ENCODE data around the gene ALK. TPM values are rescaled to one million over a fixed set of nuclear protein-coding genes. Genes with fewer than 3 reads are reported as not detected.
A peak's percentile ranks its signal among the peaks of the same experiment; 100 is the strongest.

The ALK gene
- total RNA-seq, 4 donors from 2014 or later = 0.19 TPM; not detected in 3

DNA sequence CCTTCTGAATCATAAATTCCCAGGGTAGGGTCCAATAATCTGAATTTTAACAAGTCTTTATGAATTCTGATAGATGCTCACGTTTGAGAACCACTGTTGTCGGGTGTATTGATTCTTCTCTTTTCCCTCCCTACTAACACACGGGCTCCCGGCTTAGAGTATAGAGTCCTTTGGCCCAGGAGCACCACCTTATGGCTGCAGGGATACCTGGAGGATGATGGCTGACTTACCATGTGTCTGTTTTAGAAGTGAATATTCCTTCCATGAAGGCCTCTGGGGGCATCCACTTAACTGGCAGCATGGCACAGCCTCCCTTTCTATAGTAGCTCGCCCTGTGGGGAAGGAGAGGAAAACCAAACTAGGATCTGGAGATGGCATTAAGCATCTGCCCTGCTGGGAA is 714.4 kb downstream of the ALK start:
- TF ChIP-seq, protein P1, sequence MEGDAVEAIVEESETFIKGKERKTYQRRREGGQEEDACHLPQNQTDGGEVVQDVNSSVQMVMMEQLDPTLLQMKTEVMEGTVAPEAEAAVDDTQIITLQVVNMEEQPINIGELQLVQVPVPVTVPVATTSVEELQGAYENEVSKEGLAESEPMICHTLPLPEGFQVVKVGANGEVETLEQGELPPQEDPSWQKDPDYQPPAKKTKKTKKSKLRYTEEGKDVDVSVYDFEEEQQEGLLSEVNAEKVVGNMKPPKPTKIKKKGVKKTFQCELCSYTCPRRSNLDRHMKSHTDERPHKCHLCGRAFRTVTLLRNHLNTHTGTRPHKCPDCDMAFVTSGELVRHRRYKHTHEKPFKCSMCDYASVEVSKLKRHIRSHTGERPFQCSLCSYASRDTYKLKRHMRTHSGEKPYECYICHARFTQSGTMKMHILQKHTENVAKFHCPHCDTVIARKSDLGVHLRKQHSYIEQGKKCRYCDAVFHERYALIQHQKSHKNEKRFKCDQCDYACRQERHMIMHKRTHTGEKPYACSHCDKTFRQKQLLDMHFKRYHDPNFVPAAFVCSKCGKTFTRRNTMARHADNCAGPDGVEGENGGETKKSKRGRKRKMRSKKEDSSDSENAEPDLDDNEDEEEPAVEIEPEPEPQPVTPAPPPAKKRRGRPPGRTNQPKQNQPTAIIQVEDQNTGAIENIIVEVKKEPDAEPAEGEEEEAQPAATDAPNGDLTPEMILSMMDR (IDR thresholded peaks at IDR 0.05) = no peak
- TF ChIP-seq POLR2A (IDR thresholded peaks at IDR 0.05) = no peak
- peaks cover 0 to 16% (median 0%) of the 10 kb centered on the region in 3 donors for H3K36me3 ChIP-seq
- intact Hi-C loops (cut with DNase I) = no loop called here
- WGBS, 2 donors = 76 to 80% methylated on average over 5 of the region's 5 CpGs
- no peaks in the 10 kb centered on the region for H3K9me3 ChIP-seq
- H3K4me3 ChIP-seq = no peak overlapping the region
- no peak overlapping the region for H3K27ac ChIP-seq
- H3K4me1 ChIP-seq = no peaks in the 10 kb centered on the region
- no peaks in the 10 kb centered on the region for H3K27me3 ChIP-seq
- DNase-seq = no peak

DNA sequence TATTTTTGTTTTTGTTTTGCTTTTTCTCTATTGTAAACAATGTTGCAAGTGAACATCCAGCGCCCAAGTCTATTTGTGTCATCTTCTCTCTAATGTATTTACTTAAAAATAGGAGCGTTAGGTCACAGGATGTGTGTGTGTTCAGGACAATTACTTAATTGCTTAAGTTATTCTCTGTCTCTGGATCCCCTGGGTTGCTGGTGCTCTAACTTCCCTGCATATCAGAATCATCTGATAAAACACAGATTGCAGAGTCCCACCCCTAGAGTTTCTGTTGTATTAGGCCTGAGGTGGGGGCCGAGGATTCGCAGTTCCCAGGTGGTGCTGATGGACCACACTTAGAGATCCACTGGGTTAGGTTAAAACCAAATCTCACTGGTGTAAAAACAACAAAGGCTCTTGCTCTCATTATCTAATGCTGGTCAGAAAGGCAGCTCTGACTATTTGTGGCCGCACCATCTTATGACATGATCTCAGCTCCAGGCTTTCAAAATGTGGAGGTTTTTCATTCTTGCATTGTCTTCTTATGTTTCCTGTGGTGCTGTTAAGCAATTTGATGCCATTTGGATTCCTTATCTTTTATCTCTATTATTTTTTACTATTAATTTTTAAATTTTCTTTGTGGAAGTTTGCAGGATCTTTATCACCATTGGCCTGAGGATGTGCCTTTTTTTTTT is 718.4 kb downstream of the ALK start:
- DNase-seq = no peak
- intact Hi-C loops (cut with DNase I) = no loop called here
- Histone ChIP-seq H3K27ac (no peak overlapping the region), H3K4me3 (no peak overlapping the region), H3K9me3 (no peaks in the 10 kb centered on the region), H3K36me3 (peaks cover 0 to 10% (median 0%) of the 10 kb centered on the region in 3 donors), H3K27me3 (no peaks in the 10 kb centered on the region), H3K4me1 (no peaks in the 10 kb centered on the region)
- TF ChIP-seq, protein P1 (IDR thresholded peaks at IDR 0.05) = no peak
- no peak for TF ChIP-seq POLR2A (IDR thresholded peaks at IDR 0.05)
- 77 to 84% methylated on average over 3 to 5 of the region's 5 CpGs for WGBS, 2 donors

DNA sequence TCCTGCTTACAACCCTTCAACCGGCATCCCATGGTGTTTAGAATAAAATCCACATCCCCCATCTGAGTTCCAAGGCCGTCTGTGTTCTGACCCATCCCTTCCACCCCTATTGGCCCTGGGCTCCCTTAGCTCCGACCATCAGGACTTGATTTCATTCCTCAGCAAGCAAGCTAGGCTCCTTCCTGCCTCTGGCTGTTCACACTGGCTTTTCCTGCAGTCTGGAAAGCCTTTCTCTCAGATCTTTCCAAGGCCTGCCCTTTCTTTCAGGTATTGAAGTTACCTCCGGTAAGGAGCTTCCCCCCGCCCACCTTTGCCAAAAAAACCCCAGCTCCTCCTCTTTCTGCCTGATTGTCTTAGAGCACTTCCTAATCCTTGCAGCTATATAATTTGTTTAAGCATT is 719.4 kb downstream of the ALK start:
- intact Hi-C loops (cut with DNase I) = no loop called here
- Histone ChIP-seq H3K9me3 (no peaks in the 10 kb centered on the region), H3K4me3 (no peak overlapping the region), H3K36me3 (peaks cover 0 to 7% (median 0%) of the 10 kb centered on the region in 3 donors), H3K27me3 (no peaks in the 10 kb centered on the region), H3K27ac (no peak overlapping the region), H3K4me1 (peaks cover 0 to 5% (median 0%) of the 10 kb centered on the region in 3 donors)
- DNase-seq = no peak
- no peak for TF ChIP-seq POLR2A (IDR thresholded peaks at IDR 0.05)
- TF ChIP-seq, protein P1 (IDR thresholded peaks at IDR 0.05) = no peak
- WGBS, 2 donors = 39% methylated on average over 5 of the region's 5 CpGs

DNA sequence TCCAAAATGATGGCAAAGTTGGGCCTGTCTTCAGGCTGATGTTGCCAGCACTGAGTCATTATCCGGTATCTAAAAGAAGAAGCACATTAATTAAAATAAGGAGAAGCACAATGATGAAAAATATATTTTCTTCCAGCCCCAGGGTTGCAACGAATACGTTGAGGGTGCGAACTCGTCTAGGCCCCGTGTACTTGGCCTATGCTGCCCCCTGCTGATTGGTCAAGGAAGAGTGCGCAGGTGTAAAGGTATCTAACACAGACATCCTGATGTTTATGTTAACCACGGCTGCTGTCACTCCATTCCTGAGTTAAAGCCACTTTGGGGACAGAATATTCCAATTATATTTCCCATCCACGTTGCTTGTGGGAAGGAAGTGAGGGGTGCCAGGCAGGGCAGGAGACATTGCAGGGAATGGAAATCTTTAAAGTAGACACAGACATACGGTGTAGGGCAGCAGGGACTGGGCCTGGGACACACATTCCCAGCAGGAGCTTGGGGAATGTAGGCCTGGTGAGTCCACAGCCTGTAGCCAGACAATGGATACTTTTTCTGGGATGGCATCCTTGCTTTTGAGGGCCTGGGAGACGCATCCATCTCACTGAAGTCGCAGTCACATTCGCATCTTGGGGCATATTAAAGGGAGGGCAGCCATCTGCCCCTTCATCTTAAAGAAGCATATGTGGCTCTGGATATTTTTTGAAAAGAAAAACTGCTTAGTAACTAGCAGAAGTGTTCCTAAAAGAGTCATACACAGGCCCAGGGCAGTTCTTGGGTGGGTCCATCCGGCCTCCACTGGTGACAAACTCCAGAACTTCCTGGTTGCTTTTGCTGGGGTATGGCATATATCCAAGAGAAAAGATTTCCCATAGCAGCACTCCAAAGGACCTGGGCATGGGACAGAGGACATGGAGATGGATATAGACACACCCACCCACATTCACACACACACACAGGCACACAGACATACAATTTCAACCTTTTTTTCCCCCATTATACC is 724.3 kb downstream of the ALK start:
- H3K27ac ChIP-seq = no peak overlapping the region
- no peaks in the 10 kb centered on the region for H3K9me3 ChIP-seq
- no peaks in the 10 kb centered on the region for H3K27me3 ChIP-seq
- WGBS, 2 donors = 14 to 36% methylated on average over 11 to 13 of the region's 14 CpGs
- H3K4me3 ChIP-seq = no peak overlapping the region
- intact Hi-C loops (cut with DNase I) = loop anchor here (5.0 to 10.0 kb wide), 2 partner anchors 152 to 240 kb away; no protein-coding TSS in a partner anchor
- peaks cover 0 to 11% (median 0%) of the 10 kb centered on the region in 3 donors for H3K4me1 ChIP-seq
- TF ChIP-seq, protein P1 (IDR thresholded peaks at IDR 0.05) = peak; percentile 52 to 86 (median 80)
- no peak for TF ChIP-seq POLR2A (IDR thresholded peaks at IDR 0.05)
- DNase-seq = no peak
- peaks cover 0 to 4% (median 0%) of the 10 kb centered on the region in 3 donors for H3K36me3 ChIP-seq
